HG03575 (cell line): ENCODE measurements around the gene THEMIS.
"Not testable (repeated sequence)": the region's sequence is repeated elsewhere in the genome, so short reads cannot be mapped to it uniquely, and the experiment has no call there.

ENCODE experiments used
- ATAC-seq: cut with Tn5 transposase; IDR thresholded peaks from one replicate; pipeline ENCODE4 v1.9.1; 2021; ENCODE audit not compliant: unreplicated experiment, insufficient number of reproducible peaks, low FRiP score; ENCODE audit errors: extremely low read depth

The THEMIS gene, protein sequence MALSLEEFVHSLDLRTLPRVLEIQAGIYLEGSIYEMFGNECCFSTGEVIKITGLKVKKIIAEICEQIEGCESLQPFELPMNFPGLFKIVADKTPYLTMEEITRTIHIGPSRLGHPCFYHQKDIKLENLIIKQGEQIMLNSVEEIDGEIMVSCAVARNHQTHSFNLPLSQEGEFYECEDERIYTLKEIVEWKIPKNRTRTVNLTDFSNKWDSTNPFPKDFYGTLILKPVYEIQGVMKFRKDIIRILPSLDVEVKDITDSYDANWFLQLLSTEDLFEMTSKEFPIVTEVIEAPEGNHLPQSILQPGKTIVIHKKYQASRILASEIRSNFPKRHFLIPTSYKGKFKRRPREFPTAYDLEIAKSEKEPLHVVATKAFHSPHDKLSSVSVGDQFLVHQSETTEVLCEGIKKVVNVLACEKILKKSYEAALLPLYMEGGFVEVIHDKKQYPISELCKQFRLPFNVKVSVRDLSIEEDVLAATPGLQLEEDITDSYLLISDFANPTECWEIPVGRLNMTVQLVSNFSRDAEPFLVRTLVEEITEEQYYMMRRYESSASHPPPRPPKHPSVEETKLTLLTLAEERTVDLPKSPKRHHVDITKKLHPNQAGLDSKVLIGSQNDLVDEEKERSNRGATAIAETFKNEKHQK

DNA sequence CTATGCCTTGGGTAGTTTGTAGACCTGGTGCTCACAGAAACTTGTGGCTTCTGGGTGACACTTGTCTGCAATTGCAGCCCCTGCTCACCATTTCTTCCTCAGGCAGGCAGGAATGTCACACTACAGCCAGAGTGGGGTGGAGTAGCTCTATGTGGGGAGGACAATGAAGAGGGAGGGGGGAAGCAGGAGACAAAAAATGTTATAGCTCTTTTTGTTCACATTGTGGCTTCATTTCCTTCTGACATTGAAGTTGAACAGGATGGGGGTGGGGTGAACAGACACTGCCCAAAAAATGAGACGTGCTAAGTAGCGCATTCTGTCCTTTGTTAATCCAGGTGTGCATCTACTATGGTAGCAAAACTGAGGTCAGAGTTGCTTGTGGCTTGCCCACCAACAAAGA, at the start of gene THEMIS:
Gene THEMIS, minus strand, starts transcription at position 124 of the 400 bp plus-strand sequence. CDS start 126 bp downstream, outside the sequence.
- no peak for ATAC-seq

DNA sequence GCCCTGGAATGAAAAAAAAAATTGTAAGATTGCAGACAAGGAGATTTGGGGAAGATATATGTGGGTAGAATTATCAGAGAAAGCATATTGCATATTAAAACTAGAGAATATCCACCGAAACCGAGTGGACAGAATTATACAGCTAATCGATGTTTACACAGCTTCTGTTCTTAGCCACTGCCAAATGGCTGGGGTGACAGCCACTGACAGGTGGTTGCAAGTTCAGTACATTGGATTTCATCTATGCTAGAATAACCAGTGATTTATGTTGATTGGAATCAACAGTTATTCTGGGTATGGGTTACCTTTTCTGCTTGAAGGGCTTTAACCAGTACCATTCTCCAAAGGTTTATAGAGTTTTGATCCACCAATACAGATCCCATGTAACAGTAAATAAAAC, 48.4 kb upstream of the THEMIS start:
- ATAC-seq: no peak

DNA sequence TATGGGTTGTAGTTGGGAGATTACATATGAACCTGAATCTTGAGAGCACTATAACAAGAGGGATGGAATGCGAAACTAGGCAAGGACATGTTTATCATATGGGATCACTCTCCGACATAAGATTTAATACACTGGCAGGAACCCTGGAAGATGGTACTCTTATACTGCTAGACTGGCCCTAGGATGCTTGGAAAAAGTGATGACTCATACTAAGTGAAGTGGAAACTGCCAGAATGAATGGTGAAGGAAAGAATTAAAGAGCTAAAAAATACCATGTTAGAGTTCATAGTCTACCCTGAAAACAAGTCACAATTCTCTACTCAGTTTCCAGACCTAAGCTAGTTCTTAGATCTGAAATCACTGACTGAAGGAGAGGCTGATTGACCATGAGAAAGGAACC, 45.5 kb upstream of the THEMIS start:
- ATAC-seq: no peak

DNA sequence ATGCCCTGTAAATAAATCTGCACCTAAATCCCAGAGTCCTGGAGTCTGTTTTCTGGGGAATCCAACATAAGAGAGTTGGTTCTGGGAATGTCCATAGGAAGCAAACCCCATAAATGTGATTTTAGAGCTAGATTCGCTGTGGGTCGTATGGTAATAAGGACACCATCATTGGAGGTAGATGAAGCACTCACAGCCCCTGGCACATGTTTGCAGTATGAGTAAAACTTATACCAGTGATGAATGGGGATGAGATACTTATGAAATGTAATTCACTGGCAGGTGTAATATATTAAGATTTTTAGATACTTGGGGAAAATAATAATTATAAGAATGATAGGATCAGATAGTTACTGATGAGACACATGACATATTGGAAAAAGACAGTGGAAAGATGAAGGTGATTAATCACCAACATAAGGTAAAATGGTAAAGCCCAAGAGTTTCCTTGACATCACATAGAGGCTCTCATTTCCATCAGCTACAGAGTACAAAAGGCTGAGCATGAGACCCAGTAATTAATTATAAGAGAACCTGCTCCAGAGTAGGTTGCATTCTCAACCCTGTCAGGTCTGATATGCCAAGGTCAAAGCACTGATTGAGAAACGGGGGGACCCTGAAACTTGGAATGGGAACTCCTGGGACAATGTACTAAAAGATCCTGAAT, 44.7 kb upstream of the THEMIS start:
- ATAC-seq: no peak

DNA sequence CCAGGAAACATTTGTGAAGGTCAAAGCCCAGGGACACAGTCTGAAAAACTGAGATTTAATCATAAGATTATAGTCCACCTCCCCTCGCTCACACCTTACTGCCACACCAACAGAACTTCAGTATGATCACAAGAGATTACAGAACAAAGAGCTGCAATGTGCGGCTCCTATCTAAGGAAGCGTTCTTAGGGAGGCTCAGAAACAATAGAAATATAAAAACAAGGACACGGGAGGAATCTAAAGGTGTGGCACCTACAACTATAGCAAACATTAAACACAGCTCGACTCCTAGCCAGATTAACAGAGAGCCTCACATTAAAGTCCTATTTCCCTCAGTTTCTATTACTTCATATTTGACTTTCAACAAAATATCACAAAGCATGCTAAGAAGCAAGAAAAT, 40.4 kb upstream of the THEMIS start:
- no peak for ATAC-seq

DNA sequence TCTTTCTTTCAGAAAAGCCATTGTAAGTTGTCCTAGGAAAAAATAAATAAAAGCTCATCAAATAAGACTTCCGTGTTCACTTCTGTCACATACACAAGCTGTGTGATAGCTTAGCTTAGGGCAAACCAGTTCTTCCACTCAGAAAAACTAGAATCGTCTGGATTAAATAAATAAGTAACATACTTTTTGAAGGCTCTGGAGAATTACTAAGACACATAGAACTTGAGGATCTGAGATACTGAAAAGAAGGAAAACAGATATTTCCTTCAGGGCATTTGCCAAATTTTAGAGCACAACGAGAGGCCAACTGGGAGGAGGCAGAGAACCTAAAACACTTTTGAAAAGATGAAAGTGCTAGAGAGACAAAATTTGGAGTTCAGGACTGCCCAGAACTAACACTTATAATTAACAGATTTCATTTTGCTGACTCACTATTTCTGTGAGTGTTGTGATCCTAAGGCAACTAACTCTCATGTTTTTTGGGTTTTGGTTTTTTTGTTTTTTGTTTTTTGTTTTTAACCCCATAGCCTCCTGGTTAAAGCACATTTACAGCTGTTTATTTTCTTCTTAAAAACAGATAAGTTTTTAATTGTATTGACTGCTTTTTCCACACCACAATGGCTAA, 38.7 kb upstream of the THEMIS start:
- no peak for ATAC-seq

DNA sequence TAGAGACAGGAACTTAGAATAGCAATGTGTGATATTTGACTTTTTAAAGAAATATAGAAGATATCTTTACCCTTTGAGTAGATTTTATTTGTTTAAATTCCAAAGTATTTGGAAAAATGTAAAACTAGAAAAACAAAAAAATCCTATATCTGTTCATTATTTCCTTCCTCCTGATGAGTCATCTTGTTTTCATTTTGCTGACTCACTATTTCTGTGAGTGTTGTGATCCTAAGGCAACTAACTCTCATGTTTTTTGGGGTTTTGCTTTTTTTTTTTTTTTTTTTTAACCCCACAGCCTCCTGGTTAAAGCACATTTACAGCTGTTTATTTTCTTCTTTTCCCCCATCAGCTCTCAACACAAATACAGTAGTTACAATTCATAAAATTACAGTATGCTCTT, 37.8 kb upstream of the THEMIS start:
- ATAC-seq: no peak

DNA sequence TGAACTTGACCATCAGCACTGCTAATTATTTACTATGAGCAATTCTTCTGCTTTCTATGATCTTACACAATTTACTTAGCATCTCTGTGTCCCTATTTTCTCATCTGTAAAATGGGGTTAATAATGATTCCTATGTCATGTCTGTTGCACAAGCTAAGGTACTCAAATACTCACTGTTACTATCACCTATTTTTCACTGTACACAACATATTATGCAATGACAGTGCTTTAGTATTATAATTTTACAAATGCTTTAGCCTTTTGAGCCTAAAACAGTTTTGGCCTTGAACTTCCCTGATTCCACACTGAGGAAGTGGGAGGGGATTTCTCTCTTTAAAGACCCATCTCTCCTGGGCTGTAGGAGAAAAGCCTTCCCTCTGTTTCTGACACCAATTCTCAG, 36.9 kb upstream of the THEMIS start:
- ATAC-seq: no peak

DNA sequence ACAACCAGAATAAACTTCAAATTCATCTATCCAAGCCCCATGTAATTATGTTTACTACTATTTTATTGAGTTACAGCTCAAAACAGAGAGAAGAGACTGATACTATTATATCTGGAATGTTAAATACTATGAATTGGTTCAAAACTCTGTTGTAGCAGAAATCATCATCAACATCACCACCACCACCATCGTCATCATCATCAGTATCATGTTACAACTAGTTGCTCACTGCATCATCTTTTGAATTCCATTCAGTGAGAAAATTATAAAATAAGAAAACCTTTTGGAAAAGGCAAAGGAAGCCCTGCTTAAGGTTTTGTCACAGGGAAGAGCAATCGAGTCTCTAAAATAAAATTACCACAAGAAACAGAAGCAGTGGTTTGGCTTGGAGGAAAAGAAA, 36.2 kb upstream of the THEMIS start:
- no peak for ATAC-seq

DNA sequence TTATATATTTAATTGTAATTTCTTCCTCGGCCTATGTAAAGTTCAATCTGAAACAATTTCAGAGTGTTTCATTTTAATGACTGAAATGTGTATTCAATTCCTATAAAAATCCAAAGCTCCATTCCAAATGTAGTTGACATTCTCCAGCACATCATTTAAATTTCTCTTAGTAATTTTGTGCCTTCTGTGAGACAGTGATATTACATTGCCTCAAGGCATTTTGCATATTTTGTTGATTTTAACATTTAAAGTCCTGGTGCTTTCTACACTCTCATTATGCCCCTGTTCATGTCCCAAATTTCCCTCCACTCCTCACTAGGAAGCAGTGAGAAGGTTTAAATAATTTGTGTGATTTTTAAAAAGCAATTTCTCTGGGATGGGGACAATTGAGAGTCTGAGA, 34.1 kb upstream of the THEMIS start:
- ATAC-seq: no peak

DNA sequence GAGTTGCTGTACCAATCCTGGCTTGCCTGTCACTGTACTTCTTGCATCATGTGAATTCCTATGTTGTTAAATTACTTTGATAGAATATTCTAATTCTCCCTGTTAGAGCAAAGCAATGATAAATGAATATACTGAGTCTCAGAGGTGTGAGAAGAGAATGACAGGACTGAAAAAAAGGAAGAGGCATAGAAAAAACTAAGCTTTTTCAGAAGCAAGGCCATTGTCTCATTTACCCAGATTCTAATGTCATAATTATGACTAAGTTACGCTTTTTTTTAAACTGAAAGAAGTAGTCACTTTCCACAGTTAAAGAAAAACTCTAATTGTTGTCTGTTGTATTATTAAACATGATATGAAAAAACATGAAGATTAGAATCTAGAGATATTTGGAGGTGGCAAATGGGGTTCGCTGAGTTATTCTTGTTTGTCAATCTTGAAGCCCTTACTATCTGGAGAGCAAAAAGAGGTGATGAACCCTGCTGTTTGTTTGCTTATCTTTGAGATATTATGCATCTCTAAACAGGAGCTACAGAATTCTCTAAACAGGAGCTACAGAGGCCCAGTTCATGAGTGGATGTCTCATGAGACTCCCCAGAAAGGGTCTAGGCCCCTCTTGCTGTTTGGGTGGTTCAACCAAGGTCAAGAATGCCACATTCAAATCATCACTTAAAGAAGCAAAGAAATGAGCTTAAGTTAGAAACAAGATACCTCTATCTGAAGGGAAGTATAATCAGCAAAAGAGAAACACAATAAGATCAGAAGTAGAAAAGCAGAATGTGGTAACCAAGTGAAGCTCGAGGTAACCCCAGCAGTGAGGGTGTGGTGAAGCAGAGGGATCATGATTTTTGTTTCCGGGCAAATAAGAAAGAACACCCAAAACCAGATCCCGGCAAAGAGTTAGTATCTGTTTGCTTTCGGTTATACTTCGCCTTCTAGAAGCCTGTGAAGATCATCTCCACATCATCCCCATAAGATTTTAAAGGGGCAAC, 33.3 kb upstream of the THEMIS start:
- ATAC-seq: no peak

DNA sequence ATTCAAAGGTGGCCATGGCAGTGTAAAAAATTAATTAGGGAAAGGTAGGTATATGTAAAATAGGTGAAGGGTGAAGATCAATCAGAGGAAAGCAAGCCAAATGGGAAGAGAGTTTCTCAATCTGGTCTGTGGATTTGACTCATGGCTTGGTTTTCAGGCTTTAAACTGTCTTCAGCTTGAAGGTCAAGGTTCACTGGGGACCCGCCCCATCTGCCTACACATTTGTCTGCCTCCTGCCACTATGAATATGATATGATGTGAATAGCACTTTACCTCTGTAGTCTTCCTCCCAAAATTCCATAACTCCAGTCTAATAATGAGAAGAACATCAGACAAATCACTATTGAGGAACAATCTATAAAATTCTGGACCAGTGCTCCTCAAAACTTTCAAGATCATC, 32.3 kb upstream of the THEMIS start:
- no peak for ATAC-seq

DNA sequence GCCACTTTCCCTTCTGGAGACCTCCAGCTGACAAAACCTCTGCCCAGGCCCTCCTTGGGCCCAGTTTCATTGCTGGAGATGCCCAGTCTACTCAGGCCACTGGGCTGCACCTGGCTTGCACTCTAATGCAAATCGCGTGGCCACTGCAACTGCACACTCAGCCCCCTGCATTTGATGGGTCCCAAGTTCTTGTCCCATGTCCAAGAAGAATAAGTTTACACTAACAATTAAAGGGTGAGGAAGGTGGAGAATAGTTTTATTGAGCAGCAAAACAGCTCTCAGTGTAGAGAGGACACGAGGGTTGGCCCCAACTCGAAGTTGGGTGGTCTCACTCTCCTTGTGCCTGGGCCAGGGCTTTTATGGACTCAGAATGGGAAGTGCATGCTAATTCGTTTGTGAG, 31.9 kb upstream of the THEMIS start:
- no peak for ATAC-seq

DNA sequence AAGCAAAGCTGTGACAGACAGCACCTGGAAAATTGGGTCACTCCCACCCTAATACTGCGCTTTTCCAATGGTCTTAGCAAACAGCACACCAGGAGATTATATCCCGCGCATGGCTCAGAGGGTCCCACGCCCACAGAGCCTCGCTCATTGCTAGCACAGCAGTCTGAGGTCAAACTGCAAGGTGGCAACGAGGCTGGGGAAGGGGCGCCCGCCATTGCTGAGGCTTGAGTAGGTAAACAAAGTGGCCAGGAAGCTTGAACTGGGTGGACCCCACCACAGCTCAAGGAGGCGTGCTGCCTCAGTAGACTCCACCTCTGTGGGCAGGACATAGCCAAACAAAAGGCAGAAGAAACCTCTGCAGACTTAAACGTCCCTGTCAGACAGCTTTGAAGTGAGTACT, 25.6 kb upstream of the THEMIS start:
- not testable (repeated sequence) for ATAC-seq

DNA sequence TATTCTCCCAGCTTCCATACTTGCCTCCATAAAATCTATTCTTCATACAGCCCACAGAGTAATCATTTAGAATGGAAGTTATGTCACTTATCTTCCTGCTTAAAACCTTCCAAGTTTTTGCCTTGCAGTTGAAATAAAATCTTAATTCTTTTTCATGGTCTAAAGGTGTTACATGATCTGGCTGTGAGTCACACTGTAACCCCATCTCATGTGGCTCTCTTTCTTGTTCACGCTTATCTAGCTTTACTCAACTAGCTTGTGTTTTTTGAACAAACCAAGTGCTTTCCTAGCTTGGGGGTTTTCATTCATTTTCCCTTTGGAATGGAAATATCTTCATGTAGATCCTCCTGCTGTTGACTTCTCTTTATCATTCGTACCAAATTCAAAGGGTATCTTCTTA, 23.6 kb upstream of the THEMIS start:
- no peak for ATAC-seq

DNA sequence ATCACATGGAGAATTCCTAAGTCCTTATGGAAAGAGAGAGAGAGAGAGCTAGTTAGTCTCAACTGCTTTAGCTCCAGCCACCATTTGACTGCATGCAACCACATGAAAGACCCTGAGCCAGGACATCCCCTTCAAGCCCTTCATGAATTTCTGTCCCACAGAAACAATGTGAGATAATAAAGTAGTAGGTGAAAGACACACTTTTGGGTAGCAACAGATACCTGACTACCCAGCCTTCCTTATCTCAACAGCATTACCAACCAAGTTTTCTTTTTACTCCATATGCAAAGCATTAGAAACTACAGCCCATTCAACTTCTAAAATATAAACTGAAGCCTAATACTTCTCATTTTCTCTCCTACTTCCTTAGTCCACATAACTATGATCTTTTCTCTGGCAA, 23.2 kb upstream of the THEMIS start:
- no peak for ATAC-seq

DNA sequence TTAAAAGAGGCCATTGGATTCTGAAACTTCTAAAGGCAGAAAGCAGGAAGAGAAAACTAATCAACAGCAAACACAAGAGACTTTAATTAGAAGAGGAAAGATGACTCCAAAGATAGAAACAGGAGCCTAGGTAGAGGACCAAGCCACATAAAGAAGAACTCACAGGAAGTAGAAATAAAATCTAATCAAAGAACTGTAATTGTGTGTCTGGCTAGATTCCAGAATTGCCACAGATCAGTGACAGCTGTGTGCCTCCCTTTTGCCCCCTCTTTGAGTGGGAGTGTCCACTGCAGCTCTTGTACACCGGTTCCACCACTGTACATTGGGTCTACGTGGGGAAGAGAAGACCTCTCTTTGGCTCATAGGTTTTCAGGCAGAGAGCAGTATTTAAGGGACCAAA, 22.3 kb upstream of the THEMIS start:
- no peak for ATAC-seq

DNA sequence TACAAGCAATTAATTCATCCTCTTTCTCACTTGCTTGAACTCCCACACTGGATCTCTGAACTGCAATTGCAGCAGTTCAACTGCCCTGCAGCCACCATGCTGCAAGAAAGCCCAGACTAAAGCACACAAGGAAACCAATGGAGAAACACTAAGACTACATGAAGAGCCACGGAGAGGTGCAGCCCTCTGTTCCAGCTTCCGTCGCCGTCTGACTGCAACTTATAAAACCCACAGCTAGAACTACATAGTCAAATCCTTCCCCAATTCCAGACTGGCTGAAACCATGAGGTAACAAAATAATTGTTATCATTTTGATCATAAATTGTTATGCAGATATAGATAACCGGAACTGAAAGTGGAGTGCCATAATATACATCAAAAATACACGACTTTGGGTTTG, 21.1 kb upstream of the THEMIS start:
- no peak for ATAC-seq

DNA sequence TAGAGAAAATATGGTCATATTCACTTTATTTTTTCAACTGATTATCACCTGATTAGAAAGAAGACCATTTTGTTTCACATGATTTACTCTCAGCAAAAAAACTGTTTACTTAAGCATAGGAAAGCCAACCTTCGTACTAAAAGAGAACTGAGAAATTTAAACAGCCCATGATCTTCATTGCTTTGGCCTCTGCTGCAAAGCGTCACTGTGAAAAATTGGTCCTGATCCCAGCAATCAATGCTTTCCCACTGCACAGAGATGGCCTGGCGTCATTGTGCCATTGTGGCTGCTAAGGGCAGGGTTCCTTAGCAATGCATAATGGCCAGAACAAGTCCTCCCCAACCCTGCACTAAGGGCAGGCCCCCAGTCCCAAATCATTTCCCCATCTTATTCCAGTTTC, 19.9 kb upstream of the THEMIS start:
- no peak for ATAC-seq
